Liver (tissue), 9 donors: ENCODE results near the gene AFM. TPM values are rescaled to one million over a fixed set of nuclear protein-coding genes. Genes with fewer than 3 reads are reported as not detected.

Source experiments
- DNase-seq: peaks from one replicate; pipeline ENCODE4 v3.0.0-alpha.2; 2017; ENCODE audit warnings: low spot score
- H3K27ac ChIP-seq, 2 donors: one replicate each; pipeline ENCODE4 v1.7.0; 2013; ENCODE audit warnings: inconsistent platforms in 2 of 2, low read length in 2 of 2, control low read depth in 1 of 2, low read depth in 1 of 2, mild to moderate bottlenecking in 1 of 2
- H3K27me3 ChIP-seq, 4 donors: one replicate each; pipeline versions ENCODE4 v1.6.1 to v1.7.0; 2013; ENCODE audit warnings: low read length in 3 of 4, inconsistent platforms in 1 of 4, mild to moderate bottlenecking in 1 of 4, moderate library complexity in 1 of 4; ENCODE audit not compliant: control insufficient read depth in 4 of 4, insufficient read depth in 4 of 4
- H3K36me3 ChIP-seq, 4 donors: one replicate each; pipeline versions ENCODE4 v1.6.1 to v1.7.0; 2013; ENCODE audit warnings: low read length in 3 of 4, mild to moderate bottlenecking in 3 of 4, low read depth in 1 of 4, moderate library complexity in 1 of 4; ENCODE audit not compliant: control insufficient read depth in 4 of 4, insufficient read depth in 3 of 4
- H3K4me1 ChIP-seq, 4 donors: one replicate each; pipeline versions ENCODE4 v1.6.1 to v1.7.0; 2013; ENCODE audit warnings: low read length in 3 of 4, mild to moderate bottlenecking in 3 of 4, moderate library complexity in 1 of 4; ENCODE audit not compliant: control insufficient read depth in 4 of 4, insufficient read depth in 4 of 4
- H3K4me3 ChIP-seq, 3 donors: one replicate each; pipeline versions ENCODE4 v1.6.1 to v1.7.0; 2013; ENCODE audit warnings: low read length in 3 of 3, control low read depth in 1 of 3, low read depth in 1 of 3, mild to moderate bottlenecking in 1 of 3
- H3K9ac ChIP-seq, 2 donors: one replicate each; pipeline ENCODE4 v1.7.0; 2013; ENCODE audit warnings: low read length in 2 of 2, mild to moderate bottlenecking in 2 of 2, moderate library complexity in 2 of 2, control low read depth in 1 of 2, low read depth in 1 of 2
- H3K9me3 ChIP-seq, 4 donors: one replicate each; pipeline versions ENCODE4 v1.6.1 to v1.7.0; 2013; ENCODE audit warnings: low read length in 3 of 4; ENCODE audit not compliant: control insufficient read depth in 4 of 4
- EGR1 ChIP-seq, 2 donors: IDR thresholded peaks; 2 replicates each; pipeline ENCODE4 v1.6.1; 2016 to 2018; ENCODE audit warnings: antibody characterized with exemption in 2 of 2, low read depth in 2 of 2
- FOXA1 ChIP-seq: IDR thresholded peaks from 2 replicates; pipeline ENCODE4 v1.6.1; 2016; ENCODE audit warnings: antibody characterized with exemption
- FOXA2 ChIP-seq: IDR thresholded peaks from 2 replicates; pipeline ENCODE4 v1.6.1; 2016; ENCODE audit warnings: antibody characterized with exemption
- GABPA ChIP-seq, 2 donors: IDR thresholded peaks in 1 of 2; conservative IDR thresholded peaks in 1 of 2; 2 replicates each; pipeline ENCODE4 v1.6.1; 2016; ENCODE audit warnings: antibody characterized with exemption in 2 of 2, mild to moderate bottlenecking in 1 of 2, moderate library complexity in 1 of 2
- HNF4A ChIP-seq, 2 donors: conservative IDR thresholded peaks; 2 replicates each; pipeline ENCODE4 v1.6.1; 2016; ENCODE audit warnings: antibody characterized with exemption in 2 of 2, mild to moderate bottlenecking in 2 of 2
- HNF4G ChIP-seq: IDR thresholded peaks from 2 replicates; pipeline ENCODE4 v1.6.1; 2016; ENCODE audit warnings: antibody characterized with exemption
- JUND ChIP-seq, 2 donors: IDR thresholded peaks; 2 replicates each; pipeline ENCODE4 v1.6.1; 2016; ENCODE audit warnings: antibody characterized with exemption in 2 of 2
- NR2F2 ChIP-seq: IDR thresholded peaks from 2 replicates; pipeline ENCODE4 v1.6.1; 2016; ENCODE audit warnings: antibody characterized with exemption
- RAD21 ChIP-seq, 2 donors: IDR thresholded peaks; 2 replicates each; pipeline ENCODE4 v1.6.1; 2016; ENCODE audit warnings: antibody characterized with exemption in 2 of 2, mild to moderate bottlenecking in 2 of 2
- RXRA ChIP-seq, 2 donors: IDR thresholded peaks; 2 replicates each; pipeline ENCODE4 v1.6.1; 2017 to 2018; ENCODE audit warnings: antibody characterized with exemption in 2 of 2, mild to moderate bottlenecking in 1 of 2
- SP1 ChIP-seq: IDR thresholded peaks from 2 replicates; pipeline ENCODE4 v1.6.1; 2018; ENCODE audit warnings: antibody characterized with exemption, mild to moderate bottlenecking
- TAF1 ChIP-seq: conservative IDR thresholded peaks from 2 replicates; pipeline ENCODE4 v1.6.1; 2016; ENCODE audit warnings: antibody characterized with exemption, mild to moderate bottlenecking
- YY1 ChIP-seq: IDR thresholded peaks from 2 replicates; pipeline ENCODE4 v1.6.1; 2016; ENCODE audit warnings: antibody characterized with exemption, mild to moderate bottlenecking
- WGBS: extraction: QIAGEN DNeasy Blood & Tissue Kit; methylation state at CpG from one replicate; pipeline ENCODE4 v1.1.7; 2013; 5-methylcytosine and 5-hydroxymethylcytosine counted together
- polyA plus RNA-seq, 2 donors: library from polyadenylated mRNA; stranded (reverse) in 1 of 2; unstranded in 1 of 2; fragments of 200-250 nt in 1 of 2; fragments of >200 nt in 1 of 2; fragmentation: Nextera tagmentation in 1 of 2; extraction: Ambion mirVana in 1 of 2; gene quantifications; one replicate each; pipeline versions ENCODE4 v1.2.1 to v1.2.3, GENCODE V29; 2013 to 2015
- total RNA-seq, 2 donors: library from RNA; depleted of rRNA; stranded (reverse); fragments of >200 nt; gene quantifications; one replicate each; pipeline ENCODE4 v1.2.3, GENCODE V29; 2014
- TF ChIP-seq, protein P1 (sequence below): IDR thresholded peaks from 2 replicates; pipeline ENCODE4 v1.6.1; 2016; ENCODE audit warnings: antibody characterized with exemption
- TF ChIP-seq, protein P2 (sequence below): IDR thresholded peaks from 2 replicates; pipeline ENCODE4 v1.6.1; 2016; ENCODE audit warnings: antibody characterized with exemption
- TF ChIP-seq, protein P3 (sequence below): fragments of 150-350 bp; IDR thresholded peaks from 2 replicates; pipeline ENCODE4 v1.5.1; 2017; ENCODE audit warnings: improper control_type of control experiment, low read depth, low read length; ENCODE audit not compliant: missing input control
- TF ChIP-seq, protein P4 (sequence below): IDR thresholded peaks from 2 replicates; pipeline ENCODE4 v1.6.1; 2016; ENCODE audit warnings: antibody characterized with exemption, mild to moderate bottlenecking
- TF ChIP-seq, protein P5 (sequence below): IDR thresholded peaks from 2 replicates; pipeline ENCODE4 v1.6.1; 2016; ENCODE audit warnings: antibody characterized with exemption
- donor health status: healthy.
- donor health status: healthy.
- donor health status: healthy.
- donor health status: healthy.
- donor health status: healthy.

AFM gene
- total and polyA plus RNA-seq, 4 donors, result 40.1 to 274 (median 164) TPM

DNA sequence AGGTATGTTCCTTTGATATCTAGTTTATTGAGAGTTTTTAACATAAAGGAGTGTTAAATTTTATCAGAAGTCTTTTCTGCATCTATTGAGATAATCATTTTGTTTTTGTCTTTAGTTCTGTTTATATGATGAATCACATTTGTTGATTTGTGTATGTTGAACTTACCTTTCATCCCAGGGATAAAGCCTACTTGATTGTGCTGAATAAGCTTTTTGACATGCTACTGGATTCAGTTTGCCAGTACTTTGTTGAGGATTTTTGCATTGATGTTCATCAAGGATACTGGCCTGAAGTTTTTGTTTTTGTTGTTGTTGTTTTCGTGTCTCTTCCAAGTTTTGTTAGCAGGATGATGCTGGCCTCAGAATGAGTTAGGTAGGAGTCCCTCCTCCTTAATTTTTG is 10.8 kb upstream of the AFM start (continued):
- TF ChIP-seq, protein P1, sequence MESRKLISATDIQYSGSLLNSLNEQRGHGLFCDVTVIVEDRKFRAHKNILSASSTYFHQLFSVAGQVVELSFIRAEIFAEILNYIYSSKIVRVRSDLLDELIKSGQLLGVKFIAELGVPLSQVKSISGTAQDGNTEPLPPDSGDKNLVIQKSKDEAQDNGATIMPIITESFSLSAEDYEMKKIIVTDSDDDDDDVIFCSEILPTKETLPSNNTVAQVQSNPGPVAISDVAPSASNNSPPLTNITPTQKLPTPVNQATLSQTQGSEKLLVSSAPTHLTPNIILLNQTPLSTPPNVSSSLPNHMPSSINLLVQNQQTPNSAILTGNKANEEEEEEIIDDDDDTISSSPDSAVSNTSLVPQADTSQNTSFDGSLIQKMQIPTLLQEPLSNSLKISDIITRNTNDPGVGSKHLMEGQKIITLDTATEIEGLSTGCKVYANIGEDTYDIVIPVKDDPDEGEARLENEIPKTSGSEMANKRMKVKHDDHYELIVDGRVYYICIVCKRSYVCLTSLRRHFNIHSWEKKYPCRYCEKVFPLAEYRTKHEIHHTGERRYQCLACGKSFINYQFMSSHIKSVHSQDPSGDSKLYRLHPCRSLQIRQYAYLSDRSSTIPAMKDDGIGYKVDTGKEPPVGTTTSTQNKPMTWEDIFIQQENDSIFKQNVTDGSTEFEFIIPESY, result no peak
- no peak for TF ChIP-seq FOXA1
- no peak for TF ChIP-seq SP1
- TF ChIP-seq YY1, result no peak
- TF ChIP-seq HNF4A (conservative IDR thresholded peaks at IDR 0.05), result no peak
- TF ChIP-seq RXRA (IDR thresholded peaks at IDR 0.05), result no peak
- no peak for TF ChIP-seq EGR1 (IDR thresholded peaks at IDR 0.05; ENCODE audit: low read depth in 2 of 2)
- TF ChIP-seq, protein P2, sequence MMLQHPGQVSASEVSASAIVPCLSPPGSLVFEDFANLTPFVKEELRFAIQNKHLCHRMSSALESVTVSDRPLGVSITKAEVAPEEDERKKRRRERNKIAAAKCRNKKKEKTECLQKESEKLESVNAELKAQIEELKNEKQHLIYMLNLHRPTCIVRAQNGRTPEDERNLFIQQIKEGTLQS, result no peak
- no peak for TF ChIP-seq RAD21 (IDR thresholded peaks at IDR 0.05)
- TF ChIP-seq HNF4G, result no peak
- TF ChIP-seq JUND (IDR thresholded peaks at IDR 0.05), result no peak

DNA sequence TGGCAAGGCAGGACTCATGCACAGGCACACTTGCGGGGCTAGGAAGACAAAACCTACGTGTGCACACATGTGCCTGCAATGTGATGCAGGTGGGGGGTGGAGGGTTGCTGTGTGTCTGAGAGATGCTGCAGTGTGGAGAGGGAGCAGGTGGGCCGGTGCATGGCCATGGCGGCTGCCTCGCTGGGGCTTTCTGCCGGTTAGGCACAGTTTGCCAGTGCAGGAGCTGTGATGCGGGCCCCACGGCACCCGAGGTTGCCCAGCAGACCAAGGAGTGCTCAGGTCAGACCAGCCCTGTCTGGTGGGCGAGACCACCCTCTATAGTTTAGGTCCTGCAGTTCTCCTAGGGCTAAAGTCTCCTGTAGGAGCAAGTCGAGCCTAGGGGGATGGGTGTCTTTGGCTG is 4.4 kb upstream of the AFM start:
- Histone ChIP-seq H3K4me1 (peaks cover 0 to 19% (median 15%) of the 10 kb centered on the region in 4 donors), H3K36me3 (no peaks in the 10 kb centered on the region), H3K9ac (no peak overlapping the region), H3K27ac (no peak overlapping the region), H3K27me3 (no peaks in the 10 kb centered on the region), H3K9me3 (peaks cover 0 to 11% (median 0%) of the 10 kb centered on the region in 4 donors), H3K4me3 (no peak overlapping the region)
- 85% methylated on average over 11 of the region's 11 CpGs for whole genome bisulfite sequencing
- TF ChIP-seq RAD21 (IDR thresholded peaks at IDR 0.05) (no peak), HNF4A (conservative IDR thresholded peaks at IDR 0.05) (no peak), NR2F2 (no peak), HNF4G (no peak), TAF1 (no peak), EGR1 (IDR thresholded peaks at IDR 0.05; ENCODE audit: low read depth in 2 of 2) (no peak), FOXA2 (no peak), GABPA (IDR thresholded peaks at IDR 0.05 in 1 of 2, conservative IDR thresholded peaks at IDR 0.05 in 1 of 2) (no peak), YY1 (no peak), SP1 (no peak), FOXA1 (no peak), RXRA (IDR thresholded peaks at IDR 0.05) (no peak)
- TF ChIP-seq, protein P2, result no peak
- TF ChIP-seq, protein P1, result no peak
- TF ChIP-seq, protein P3, sequence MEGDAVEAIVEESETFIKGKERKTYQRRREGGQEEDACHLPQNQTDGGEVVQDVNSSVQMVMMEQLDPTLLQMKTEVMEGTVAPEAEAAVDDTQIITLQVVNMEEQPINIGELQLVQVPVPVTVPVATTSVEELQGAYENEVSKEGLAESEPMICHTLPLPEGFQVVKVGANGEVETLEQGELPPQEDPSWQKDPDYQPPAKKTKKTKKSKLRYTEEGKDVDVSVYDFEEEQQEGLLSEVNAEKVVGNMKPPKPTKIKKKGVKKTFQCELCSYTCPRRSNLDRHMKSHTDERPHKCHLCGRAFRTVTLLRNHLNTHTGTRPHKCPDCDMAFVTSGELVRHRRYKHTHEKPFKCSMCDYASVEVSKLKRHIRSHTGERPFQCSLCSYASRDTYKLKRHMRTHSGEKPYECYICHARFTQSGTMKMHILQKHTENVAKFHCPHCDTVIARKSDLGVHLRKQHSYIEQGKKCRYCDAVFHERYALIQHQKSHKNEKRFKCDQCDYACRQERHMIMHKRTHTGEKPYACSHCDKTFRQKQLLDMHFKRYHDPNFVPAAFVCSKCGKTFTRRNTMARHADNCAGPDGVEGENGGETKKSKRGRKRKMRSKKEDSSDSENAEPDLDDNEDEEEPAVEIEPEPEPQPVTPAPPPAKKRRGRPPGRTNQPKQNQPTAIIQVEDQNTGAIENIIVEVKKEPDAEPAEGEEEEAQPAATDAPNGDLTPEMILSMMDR, result no peak
- TF ChIP-seq, protein P4, sequence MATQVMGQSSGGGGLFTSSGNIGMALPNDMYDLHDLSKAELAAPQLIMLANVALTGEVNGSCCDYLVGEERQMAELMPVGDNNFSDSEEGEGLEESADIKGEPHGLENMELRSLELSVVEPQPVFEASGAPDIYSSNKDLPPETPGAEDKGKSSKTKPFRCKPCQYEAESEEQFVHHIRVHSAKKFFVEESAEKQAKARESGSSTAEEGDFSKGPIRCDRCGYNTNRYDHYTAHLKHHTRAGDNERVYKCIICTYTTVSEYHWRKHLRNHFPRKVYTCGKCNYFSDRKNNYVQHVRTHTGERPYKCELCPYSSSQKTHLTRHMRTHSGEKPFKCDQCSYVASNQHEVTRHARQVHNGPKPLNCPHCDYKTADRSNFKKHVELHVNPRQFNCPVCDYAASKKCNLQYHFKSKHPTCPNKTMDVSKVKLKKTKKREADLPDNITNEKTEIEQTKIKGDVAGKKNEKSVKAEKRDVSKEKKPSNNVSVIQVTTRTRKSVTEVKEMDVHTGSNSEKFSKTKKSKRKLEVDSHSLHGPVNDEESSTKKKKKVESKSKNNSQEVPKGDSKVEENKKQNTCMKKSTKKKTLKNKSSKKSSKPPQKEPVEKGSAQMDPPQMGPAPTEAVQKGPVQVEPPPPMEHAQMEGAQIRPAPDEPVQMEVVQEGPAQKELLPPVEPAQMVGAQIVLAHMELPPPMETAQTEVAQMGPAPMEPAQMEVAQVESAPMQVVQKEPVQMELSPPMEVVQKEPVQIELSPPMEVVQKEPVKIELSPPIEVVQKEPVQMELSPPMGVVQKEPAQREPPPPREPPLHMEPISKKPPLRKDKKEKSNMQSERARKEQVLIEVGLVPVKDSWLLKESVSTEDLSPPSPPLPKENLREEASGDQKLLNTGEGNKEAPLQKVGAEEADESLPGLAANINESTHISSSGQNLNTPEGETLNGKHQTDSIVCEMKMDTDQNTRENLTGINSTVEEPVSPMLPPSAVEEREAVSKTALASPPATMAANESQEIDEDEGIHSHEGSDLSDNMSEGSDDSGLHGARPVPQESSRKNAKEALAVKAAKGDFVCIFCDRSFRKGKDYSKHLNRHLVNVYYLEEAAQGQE, result no peak
- TF ChIP-seq, protein P5, sequence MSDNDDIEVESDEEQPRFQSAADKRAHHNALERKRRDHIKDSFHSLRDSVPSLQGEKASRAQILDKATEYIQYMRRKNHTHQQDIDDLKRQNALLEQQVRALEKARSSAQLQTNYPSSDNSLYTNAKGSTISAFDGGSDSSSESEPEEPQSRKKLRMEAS, result no peak
- no peak for DNase-seq
